HEK293 (cell line): ENCODE measurements around the gene IFNA7.

Source experiments
- CTCF ChIA-PET: fragments of 350-600 bp; formaldehyde crosslinking; extraction: SDS; loops from one replicate; lab custom pipeline; 2021; ENCODE audit warnings: antibody characterized with exemption; lab: Yijun Ruan, JAX
- POLR2A ChIA-PET: fragments of 300-600 bp; formaldehyde crosslinking; extraction: SDS; loops from one replicate; lab custom pipeline; 2020; ENCODE audit warnings: antibody characterized with exemption, inconsistent platforms; lab: Yijun Ruan, JAX
- H3K27ac ChIP-seq: fragments of 200-500 bp; sonication (Bioruptor generic); 2 replicates; pipeline ENCODE4 v1.5.1; 2014; ENCODE audit warnings: low read depth, low read length, control low read depth, inconsistent platforms; ENCODE audit errors: extremely low read depth
- H3K36me3 ChIP-seq, 2 experiments: fragments of 200-500 bp in 1 of 2; sonication (Bioruptor generic) in 1 of 2; 1 replicate in 1 of 2; 2 replicates in 1 of 2; pipeline ENCODE4 v1.5.1; 2014 to 2017; ENCODE audit warnings: inconsistent platforms in 2 of 2, low read length in 2 of 2; ENCODE audit not compliant: control insufficient read depth in 2 of 2, insufficient read depth in 1 of 2
- H3K4me1 ChIP-seq: fragments of 200-500 bp; sonication (Bioruptor generic); 2 replicates; pipeline ENCODE4 v1.5.1; 2014; ENCODE audit warnings: mild to moderate bottlenecking, low read length, inconsistent platforms; ENCODE audit not compliant: control insufficient read depth, insufficient read depth
- H3K4me3 ChIP-seq: 2 replicates; pipeline ENCODE4 v1.5.1; 2011; ENCODE audit warnings: low read depth, mild to moderate bottlenecking, control low read depth, low read length, moderate library complexity
- H3K9me3 ChIP-seq: fragments of 200-500 bp; sonication (Bioruptor generic); 2 replicates; pipeline ENCODE4 v1.5.1; 2014; ENCODE audit warnings: low read depth, low read length, inconsistent platforms; ENCODE audit not compliant: control insufficient read depth, insufficient read depth
- ATF2 ChIP-seq: fragments of 450-650 bp; formaldehyde crosslinking; IDR thresholded peaks from 2 replicates; pipeline ENCODE4 v1.5.1; 2016; ENCODE audit warnings: missing biosample characterization, missing genetic modification characterization, low read depth
- GFI1B ChIP-seq: fragments of 450-650 bp; formaldehyde crosslinking; IDR thresholded peaks from 2 replicates; pipeline ENCODE4 v1.5.1; 2016; ENCODE audit warnings: missing biosample characterization, missing genetic modification characterization
- OVOL3 ChIP-seq: fragments of 450-650 bp; formaldehyde crosslinking; IDR thresholded peaks from 2 replicates; pipeline ENCODE4 v1.5.1; 2016; ENCODE audit warnings: missing biosample characterization, missing genetic modification characterization
- PRDM10 ChIP-seq: fragments of 450-650 bp; formaldehyde crosslinking; IDR thresholded peaks from 2 replicates; pipeline ENCODE4 v1.5.1; 2016; ENCODE audit warnings: missing biosample characterization, missing genetic modification characterization
- SP3 ChIP-seq: fragments of 450-650 bp; formaldehyde crosslinking; IDR thresholded peaks from 2 replicates; pipeline ENCODE4 v1.5.1; 2016; ENCODE audit warnings: missing biosample characterization, missing genetic modification characterization
- ZBTB20 ChIP-seq: fragments of 450-650 bp; formaldehyde crosslinking; IDR thresholded peaks from 2 replicates; pipeline ENCODE4 v1.5.1; 2016; ENCODE audit warnings: missing biosample characterization, missing genetic modification characterization
- ZBTB21 ChIP-seq: fragments of 450-650 bp; formaldehyde crosslinking; IDR thresholded peaks from 2 replicates; pipeline ENCODE4 v1.5.1; 2017; ENCODE audit warnings: missing biosample characterization, missing genetic modification characterization
- ZNF112 ChIP-seq: fragments of 450-650 bp; formaldehyde crosslinking; IDR thresholded peaks from 2 replicates; pipeline ENCODE4 v1.5.0; 2017; ENCODE audit warnings: missing biosample characterization, missing genetic modification characterization
- ZNF114 ChIP-seq: fragments of 450-650 bp; formaldehyde crosslinking; IDR thresholded peaks from 2 replicates; pipeline ENCODE4 v1.5.0; 2017; ENCODE audit warnings: missing biosample characterization, missing genetic modification characterization
- ZNF223 ChIP-seq: fragments of 450-650 bp; formaldehyde crosslinking; IDR thresholded peaks from 2 replicates; pipeline ENCODE4 v1.5.1; 2016; ENCODE audit warnings: missing biosample characterization, missing genetic modification characterization
- ZNF302 ChIP-seq: fragments of 450-650 bp; formaldehyde crosslinking; IDR thresholded peaks from 2 replicates; pipeline ENCODE4 v1.5.1; 2016; ENCODE audit warnings: missing biosample characterization, missing genetic modification characterization, low read depth
- ZNF311 ChIP-seq: fragments of 450-650 bp; formaldehyde crosslinking; IDR thresholded peaks from 2 replicates; pipeline ENCODE4 v1.5.1; 2017; ENCODE audit warnings: missing biosample characterization, missing genetic modification characterization, borderline replicate concordance
- ZNF324 ChIP-seq: fragments of 450-650 bp; formaldehyde crosslinking; IDR thresholded peaks from 2 replicates; pipeline ENCODE4 v1.5.1; 2016; ENCODE audit warnings: missing biosample characterization, missing genetic modification characterization
- ZNF341 ChIP-seq: fragments of 450-650 bp; formaldehyde crosslinking; IDR thresholded peaks from 2 replicates; pipeline ENCODE4; 2016; ENCODE audit warnings: low read depth, missing biosample characterization, missing genetic modification characterization
- ZNF37A ChIP-seq: fragments of 450-650 bp; IDR thresholded peaks from 2 replicates; pipeline ENCODE4 v1.5.1; 2018; ENCODE audit warnings: missing biosample characterization, missing genetic modification characterization
- ZNF423 ChIP-seq: fragments of 450-650 bp; formaldehyde crosslinking; IDR thresholded peaks from 2 replicates; pipeline ENCODE4 v1.5.1; 2016; ENCODE audit warnings: missing biosample characterization, missing genetic modification characterization
- ZNF561 ChIP-seq: fragments of 450-650 bp; IDR thresholded peaks from 2 replicates; pipeline ENCODE4 v1.5.1; 2018; ENCODE audit warnings: missing biosample characterization, missing genetic modification characterization, borderline replicate concordance
- ZNF600 ChIP-seq: fragments of 450-650 bp; formaldehyde crosslinking; IDR thresholded peaks from 2 replicates; pipeline ENCODE4 v1.5.1; 2016; ENCODE audit warnings: missing biosample characterization, missing genetic modification characterization
- ZNF701 ChIP-seq: fragments of 450-650 bp; formaldehyde crosslinking; IDR thresholded peaks from 2 replicates; pipeline ENCODE4 v1.5.1; 2016; ENCODE audit warnings: missing biosample characterization, missing genetic modification characterization
- ZXDB ChIP-seq: fragments of 450-650 bp; formaldehyde crosslinking; IDR thresholded peaks from 2 replicates; pipeline ENCODE4 v1.5.1; 2016; ENCODE audit warnings: missing biosample characterization, missing genetic modification characterization
- TF ChIP-seq, protein P1 (sequence below): fragments of 450-650 bp; formaldehyde crosslinking; IDR thresholded peaks from 2 replicates; pipeline ENCODE4 v1.5.1; 2016; ENCODE audit warnings: missing biosample characterization, missing genetic modification characterization
- TF ChIP-seq, protein P2 (sequence below): fragments of 450-650 bp; IDR thresholded peaks from 2 replicates; pipeline ENCODE4 v1.5.1; 2018; ENCODE audit warnings: missing biosample characterization, missing genetic modification characterization
- TF ChIP-seq, protein P3 (sequence below): fragments of 450-650 bp; formaldehyde crosslinking; IDR thresholded peaks from 2 replicates; pipeline ENCODE4 v1.5.1; 2016; ENCODE audit warnings: missing biosample characterization, missing genetic modification characterization

The IFNA7 gene

DNA sequence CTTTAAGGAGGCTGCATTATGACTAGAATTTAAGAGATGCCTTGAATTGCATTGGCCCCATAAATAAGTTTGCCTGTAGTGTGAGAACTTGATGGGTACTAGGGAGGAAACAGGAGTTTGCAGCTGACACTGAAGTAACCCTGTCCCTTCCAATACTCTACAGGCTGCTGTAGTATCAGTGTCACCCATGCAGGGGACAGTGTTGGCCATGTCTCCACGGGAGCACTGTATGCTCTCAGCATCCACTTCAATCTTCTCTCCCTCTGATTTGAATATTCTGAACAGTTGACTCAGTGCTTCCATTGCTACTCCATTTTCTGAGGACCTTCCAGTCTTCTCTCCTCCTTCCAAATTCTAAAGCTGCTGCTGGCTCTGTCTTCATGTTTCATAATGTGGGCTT is 49.2 kb upstream of the IFNA7 start:
- no peak for TF ChIP-seq ZNF600 (tag by site-specific recombination)
- no peak for TF ChIP-seq ZNF223 (tag by site-specific recombination)
- no peak for TF ChIP-seq ZNF114 (tag by site-specific recombination)
- TF ChIP-seq ZBTB20 (tag by site-specific recombination) = no peak
- TF ChIP-seq ZBTB21 = no peak
- TF ChIP-seq PRDM10 (tag by site-specific recombination) = no peak
- no peak for TF ChIP-seq ZNF561 (tag by site-specific recombination)
- TF ChIP-seq ZNF112 (tag by site-specific recombination) = no peak
- no peak for TF ChIP-seq ATF2
- TF ChIP-seq GFI1B (tag by site-specific recombination) = no peak
- CTCF ChIA-PET = interaction anchor here (0.5 to 3.8 kb wide), 11 partner anchors 9 to 537 kb away, joined by 3 to 33 read pairs (median 5); no protein-coding TSS in a partner anchor
- POLR2A ChIA-PET = no interaction called here
- Histone ChIP-seq H3K36me3 (no peaks in the 10 kb centered on the region), H3K27ac (no peak overlapping the region), H3K9me3 (no peaks in the 10 kb centered on the region), H3K4me1 (no peaks in the 10 kb centered on the region), H3K4me3 (no peak overlapping the region)

DNA sequence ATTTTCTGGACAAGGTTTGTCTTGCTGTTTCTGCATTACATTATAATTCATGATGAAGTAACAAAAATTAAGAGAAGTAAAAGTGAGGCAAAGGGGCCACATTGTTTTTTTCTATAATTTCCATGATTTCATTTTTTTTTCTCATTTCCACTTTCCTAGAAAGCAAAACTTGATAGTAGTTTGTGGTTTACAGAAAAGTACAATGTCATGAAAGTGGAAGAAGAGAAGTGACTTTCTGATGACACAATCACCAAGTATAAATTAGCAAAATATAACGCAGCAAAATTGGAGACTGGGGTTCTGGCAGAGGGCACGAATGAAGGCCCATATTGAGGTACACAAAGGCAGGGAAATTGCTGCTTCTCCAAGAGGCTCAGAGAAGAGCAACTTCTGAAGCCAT is 42.8 kb upstream of the IFNA7 start:
- H3K4me1 ChIP-seq = no peaks in the 10 kb centered on the region
- TF ChIP-seq SP3 (tag by site-specific recombination) (no peak), OVOL3 (tag by site-specific recombination) (no peak), ZNF423 (tag by site-specific recombination) (no peak), ZNF112 (tag by site-specific recombination) (no peak), ZNF341 (tag by site-specific recombination) (no peak), ZNF223 (tag by site-specific recombination) (no peak), ZNF324 (tag by site-specific recombination) (no peak), ZNF37A (no peak), ZXDB (tag by site-specific recombination) (no peak), ZNF302 (no peak), ZNF311 (tag by site-specific recombination) (no peak), ZNF701 (tag by site-specific recombination) (no peak)
- TF ChIP-seq, protein P1, sequence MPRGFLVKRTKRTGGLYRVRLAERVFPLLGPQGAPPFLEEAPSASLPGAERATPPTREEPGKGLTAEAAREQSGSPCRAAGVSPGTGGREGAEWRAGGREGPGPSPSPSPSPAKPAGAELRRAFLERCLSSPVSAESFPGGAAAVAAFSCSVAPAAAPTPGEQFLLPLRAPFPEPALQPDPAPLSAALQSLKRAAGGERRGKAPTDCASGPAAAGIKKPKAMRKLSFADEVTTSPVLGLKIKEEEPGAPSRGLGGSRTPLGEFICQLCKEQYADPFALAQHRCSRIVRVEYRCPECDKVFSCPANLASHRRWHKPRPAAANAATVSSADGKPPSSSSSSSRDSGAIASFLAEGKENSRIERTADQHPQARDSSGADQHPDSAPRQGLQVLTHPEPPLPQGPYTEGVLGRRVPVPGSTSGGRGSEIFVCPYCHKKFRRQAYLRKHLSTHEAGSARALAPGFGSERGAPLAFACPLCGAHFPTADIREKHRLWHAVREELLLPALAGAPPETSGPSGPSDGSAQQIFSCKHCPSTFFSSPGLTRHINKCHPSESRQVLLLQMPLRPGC (tag by site-specific recombination) = no peak
- TF ChIP-seq, protein P2, sequence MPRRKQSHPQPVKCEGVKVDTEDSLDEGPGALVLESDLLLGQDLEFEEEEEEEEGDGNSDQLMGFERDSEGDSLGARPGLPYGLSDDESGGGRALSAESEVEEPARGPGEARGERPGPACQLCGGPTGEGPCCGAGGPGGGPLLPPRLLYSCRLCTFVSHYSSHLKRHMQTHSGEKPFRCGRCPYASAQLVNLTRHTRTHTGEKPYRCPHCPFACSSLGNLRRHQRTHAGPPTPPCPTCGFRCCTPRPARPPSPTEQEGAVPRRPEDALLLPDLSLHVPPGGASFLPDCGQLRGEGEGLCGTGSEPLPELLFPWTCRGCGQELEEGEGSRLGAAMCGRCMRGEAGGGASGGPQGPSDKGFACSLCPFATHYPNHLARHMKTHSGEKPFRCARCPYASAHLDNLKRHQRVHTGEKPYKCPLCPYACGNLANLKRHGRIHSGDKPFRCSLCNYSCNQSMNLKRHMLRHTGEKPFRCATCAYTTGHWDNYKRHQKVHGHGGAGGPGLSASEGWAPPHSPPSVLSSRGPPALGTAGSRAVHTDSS (tag by site-specific recombination) = no peak
- TF ChIP-seq, protein P3, sequence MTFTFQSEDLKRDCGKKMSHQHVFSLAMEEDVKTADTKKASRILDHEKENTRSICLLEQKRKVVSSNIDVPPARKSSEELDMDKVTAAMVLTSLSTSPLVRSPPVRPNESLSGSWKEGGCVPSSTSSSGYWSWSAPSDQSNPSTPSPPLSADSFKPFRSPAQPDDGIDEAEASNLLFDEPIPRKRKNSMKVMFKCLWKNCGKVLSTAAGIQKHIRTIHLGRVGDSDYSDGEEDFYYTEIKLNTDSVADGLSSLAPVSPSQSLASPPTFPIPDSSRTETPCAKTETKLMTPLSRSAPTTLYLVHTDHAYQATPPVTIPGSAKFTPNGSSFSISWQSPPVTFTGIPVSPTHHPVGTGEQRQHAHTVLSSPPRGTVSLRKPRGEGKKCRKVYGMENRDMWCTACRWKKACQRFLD (tag by site-specific recombination) = no peak
- TF ChIP-seq, all 188 proteins: peak for 0
- ChIA-PET CTCF (interaction anchor here (0.5 to 1.0 kb wide), 4 partner anchors 9 to 200 kb away, joined by 3 to 4 read pairs (median 3); no protein-coding TSS in a partner anchor), POLR2A (no interaction called here)
- Histone ChIP-seq H3K27ac (no peak overlapping the region), H3K9me3 (no peaks in the 10 kb centered on the region), H3K4me3 (no peak overlapping the region), H3K36me3 (no peaks in the 10 kb centered on the region)
